ENCODE results near the gene TACC2.

The TACC2 gene

DNA sequence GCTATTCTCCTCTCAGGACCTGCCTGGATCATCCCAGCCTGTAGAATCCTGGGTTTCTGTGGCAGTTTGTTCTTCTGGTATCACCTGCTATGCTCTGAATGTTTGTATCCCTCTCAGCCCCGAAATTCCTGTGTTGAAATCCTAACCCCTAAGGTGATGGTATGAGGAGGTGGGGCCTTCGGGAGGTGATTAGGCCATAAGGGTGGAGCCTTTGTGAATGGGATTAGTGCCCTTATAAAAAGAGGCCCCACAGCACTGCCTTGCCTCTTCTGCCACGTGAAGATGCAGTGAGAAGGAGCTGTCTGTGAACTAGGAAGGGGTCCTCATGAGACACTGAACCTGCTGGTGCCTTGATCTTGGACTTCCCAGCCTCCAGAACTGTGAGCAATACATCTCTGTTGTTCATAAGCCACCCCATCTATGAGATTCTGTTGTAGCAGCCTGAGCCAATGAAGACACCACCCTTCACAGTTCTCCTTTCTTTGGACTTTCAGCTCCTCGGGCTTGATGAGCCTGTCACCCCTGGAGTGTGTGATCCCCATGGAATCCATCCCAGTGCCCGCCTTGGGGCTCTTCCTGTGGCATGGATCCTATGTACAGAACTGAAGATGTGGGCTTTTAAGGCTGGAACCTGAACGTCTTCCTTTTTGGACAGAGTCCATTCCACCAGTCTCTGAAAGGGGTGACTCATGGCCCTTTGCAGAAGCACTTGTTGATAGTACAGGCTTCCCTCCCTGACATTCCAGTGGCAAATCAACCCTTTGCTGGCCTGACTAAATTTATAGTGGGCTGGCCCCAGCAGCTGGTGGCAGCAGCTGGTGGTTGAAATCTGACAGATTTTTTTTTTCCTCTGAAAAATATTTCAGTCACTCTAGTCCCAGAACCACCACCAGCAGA lies 138.0 kb downstream of the TACC2 start:
- DNase-seq, result no peak

DNA sequence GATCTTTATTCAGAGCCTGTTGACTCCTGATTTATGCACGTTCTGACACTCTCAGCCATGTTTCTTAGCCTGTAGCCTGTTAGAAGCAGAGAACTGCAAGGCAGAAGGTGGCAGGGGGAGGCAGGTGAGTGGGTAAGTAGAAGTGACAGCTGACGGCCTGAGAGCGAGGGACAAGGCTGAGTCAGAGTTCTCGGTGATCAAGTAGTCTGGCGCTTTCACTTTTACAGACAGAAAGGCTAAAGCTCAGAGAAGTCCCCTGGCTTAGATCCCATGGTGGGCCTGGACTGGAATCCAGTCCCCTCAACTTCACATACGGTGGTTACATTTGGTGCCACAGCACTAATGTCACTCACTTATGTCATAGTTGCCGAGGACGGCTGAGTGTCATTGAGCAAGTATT lies 139.0 kb downstream of the TACC2 start:
- DNase-seq, result no peak

DNA sequence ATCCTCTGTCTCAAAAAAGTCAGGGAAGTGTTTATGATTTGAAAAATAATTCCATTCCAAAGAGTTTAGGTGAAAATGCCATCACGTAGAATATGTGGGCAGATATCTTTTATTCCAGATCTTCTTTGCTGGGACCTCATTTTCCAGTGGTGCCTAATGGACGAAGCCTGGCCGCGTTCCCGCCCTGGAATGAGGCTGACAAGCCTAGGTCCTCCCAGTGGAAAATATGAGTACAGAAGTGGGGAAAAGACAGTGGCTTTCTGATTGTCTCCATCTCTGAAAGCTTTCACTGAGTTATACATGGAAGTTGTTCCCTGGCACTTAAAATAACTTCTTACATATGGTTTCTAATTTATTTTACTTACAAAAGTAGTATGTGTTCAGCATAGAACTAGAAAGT lies 139.4 kb downstream of the TACC2 start:
- no peak for DNase-seq

DNA sequence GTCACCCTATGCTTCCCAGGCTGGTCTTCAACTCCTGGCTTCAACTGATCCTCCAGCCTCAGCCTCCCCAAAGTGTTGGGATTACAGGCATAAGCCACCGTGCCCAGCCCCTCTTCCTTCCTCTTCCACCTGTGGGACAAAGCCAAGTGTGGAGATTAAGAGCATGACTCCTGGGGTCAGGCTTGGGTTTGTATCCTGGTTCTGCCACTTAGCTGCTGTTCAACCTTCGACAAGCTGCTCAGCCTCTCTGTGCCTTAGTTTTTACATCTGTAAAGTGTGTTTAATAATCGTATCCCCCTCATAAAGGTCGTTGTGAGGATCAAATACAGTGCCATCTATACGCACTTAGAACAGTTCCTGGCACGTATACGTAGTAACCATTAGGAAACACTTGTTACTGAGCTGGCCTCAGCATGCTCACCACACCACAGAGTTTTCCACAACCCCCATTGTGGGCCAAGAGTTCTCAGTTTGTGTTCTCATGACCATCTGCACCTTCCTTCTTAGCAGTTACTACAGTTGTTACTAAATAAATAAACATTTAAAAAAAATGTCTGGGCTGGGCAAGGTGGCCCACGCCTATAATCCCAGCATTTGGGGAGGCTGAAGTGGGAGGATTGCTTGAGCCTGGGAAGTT lies 141.6 kb downstream of the TACC2 start:
- DNase-seq, result no peak

DNA sequence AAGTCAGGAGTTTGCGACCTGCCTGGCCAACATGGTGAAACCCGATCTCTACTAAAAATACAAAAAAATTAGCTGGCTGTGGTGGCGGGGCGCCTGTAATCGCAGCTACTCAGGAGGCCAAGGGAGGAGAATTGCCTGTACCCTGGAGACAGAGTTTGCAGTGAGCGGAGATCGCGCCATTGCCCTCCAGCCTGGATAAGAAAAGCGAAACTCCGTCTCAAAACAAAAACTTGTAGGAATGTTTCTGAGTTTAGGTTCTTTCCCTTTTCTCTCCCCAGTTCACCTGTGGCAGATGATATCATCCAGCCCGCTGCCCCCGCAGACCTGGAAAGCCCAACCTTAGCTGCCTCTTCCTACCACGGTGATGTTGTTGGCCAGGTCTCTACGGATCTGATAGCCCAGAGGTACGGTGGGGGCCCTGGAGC lies 143.4 kb downstream of the TACC2 start:
- DNase-seq, result no peak

DNA sequence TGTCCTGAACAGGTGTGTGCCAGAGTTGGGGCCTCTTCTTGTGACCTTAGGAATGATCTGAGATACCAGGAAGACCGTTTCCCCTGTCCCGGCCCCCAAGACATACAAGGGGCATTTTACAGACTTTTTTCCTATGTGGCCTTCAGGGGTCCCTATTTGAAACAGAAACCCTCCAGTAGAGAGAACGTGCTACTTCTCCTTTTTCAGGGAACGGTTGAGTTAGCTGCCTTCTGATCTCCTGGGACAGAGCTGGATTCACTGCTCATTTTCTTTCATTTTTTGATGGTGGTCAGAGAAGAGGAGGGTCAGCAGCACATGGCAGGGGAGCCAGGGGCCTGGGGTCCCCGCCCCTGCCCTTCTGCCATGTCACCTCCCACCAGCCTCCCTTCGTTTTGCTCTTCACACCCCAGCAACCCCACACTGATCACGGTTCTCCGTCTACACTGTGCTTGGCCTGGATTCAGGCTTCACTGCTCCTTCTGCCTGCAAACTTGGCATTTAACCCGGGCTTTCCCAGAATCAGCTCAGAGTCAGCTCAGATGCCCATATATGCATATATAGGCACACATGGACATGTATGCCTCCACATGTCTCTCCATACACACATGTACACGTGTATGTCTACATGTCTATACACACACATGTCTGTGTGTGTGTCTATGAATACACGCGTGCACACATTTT lies 144.1 kb downstream of the TACC2 start:
- DNase-seq, result no peak

DNA sequence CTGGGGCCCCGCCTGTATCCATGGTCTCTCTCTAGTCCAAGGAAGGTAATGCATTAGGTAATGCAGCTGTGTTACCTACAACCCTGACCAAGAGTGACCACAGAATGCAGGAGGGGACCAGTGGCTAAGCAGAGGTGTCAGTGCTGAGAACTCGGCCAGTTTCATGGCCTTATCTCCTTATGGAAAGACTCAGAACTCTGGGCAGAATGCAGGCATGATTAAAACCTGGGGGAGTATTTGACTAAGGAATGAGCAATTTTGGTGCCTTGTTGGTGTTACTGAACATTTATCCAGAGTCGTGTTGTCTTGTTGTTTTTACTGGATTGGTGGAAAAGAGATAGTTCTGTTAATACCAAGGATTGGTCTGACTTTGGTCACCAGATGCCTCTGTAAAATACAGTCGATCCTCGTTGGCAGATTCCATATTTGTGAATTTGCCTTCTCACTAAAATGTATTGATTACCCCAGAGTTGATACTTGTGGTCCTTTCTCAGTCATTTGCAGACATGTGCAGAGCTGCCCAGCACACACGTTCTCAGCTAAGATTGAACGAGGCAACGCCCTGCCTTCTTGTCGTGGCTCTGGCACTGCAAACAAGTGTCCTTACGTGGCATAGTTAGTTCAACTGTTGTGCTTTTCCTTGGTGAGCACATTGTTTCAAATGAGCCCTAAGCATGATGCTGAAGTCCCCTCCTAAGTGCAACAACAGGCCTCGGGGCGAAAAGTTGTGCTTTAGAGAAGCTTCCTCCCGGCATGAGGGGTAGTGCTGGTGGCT lies 146.5 kb downstream of the TACC2 start:
- no peak for DNase-seq

DNA sequence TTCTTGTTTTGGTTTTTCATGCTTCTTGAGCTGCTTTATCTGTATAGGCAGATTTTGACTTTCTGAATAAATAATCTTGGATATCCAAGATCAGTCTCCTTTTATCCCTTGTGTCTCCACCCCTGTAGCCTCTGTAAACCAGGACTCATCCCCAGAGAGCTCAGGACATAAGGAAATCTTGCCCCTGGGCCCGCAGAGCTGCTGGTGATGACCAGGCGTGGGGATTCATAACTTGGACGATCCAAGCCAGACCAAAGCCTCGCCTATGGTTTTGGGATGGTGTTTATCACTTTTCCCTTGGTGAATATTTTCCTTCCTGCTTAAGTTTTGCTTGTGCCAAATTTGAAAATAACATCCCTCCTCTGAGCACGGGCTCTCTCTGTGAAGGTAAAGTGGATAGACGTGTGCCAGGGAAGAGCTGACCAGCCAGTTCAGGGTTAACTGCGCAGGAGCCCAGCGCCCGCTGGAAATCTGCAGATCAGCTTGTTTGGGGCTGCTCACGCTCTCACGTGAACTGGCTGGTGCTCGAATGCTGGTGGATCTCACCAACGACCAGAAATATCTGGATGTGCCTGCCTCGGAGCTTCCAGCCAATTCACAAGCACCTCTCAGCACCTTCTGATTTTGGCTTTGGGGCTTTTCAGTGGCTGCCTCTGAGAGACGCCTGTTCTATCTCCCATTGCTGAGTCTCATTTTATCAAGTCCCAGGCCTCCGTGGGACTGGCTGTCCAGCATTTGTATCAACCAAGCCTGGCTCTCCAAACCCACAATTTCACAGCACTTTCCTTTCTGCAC lies 150.1 kb downstream of the TACC2 start:
- DNase-seq, result no peak

DNA sequence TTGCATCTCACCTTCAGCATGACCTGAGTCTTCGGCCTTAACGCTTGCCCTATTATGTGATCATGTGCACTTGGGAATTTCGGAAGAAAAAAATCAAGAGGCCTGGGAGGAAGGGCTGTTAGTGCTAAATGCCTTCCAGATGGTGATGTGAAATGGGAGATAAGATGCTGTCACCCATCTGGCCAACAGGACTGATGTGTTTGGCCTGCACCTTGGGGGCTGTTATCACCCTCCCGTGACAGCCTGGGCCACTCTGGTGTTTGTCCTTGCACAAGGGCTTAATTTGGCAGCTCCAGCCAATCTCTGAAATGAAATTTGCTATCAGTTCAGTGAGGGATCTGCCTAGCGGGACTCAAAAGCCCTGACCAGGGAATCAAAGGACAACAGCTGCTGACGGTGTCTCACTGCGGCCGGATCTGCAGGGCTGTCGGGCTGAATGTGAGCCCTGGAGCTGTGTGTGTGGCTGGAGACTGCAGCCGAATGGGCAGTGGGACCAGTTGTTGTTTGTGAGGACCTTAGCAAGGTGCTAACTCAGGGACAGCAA lies 150.7 kb downstream of the TACC2 start:
- no peak for DNase-seq

DNA sequence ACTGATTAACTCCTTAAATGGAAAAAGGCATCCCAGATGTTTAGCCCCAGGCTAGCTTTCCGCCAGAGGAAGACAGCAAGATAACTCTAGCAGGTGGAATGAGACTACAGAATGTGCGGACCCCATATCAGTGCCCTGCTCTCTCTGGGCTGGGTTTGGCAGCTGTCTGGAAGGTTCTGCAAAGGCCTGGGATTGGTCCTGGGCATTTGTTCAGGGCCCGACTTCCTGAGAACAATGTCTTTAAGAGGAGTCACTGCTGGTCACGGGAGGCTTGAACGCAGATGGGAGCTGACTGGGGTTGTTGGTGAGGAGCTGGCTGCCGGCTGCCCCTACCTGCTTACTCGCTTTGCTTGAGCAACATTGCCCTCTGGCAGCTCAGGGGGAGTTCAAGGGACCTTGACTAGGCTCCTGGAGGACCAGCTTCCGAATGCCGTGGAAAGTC lies 151.5 kb downstream of the TACC2 start:
- no peak for DNase-seq

DNA sequence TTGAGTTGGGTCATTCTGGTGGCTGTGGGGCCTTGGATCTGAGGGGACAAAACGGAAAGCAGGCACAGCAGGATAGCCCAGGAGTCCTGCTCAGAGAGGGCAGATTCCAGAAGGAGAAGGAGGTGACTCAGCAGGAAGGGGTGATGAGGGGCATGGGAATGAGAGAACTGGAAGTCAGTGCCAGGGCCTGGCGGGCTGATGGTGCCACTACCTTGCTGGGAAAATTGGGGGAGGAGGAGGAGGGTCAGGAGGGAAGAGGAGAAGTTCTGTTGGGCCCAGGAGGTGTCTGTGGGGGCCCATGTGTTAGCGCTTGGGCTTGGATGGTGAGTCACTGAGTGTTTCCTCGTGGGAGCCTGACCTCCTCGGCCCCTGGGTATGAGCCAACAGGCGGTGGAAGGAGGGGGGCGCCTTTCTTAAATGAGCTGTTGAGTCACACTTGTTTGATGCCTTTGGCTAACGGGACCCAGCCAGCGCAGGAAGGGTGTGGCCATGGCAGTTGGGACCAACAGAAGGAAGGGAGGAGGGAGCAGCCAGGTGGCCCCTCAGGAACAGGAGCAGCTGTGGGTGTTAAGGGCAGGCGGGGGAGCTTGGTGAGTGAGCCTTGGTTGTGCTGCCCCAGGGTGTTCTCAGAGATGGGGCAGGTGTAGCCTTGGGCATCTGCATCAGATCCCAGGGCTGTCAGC lies 152.1 kb downstream of the TACC2 start:
- no peak for DNase-seq

DNA sequence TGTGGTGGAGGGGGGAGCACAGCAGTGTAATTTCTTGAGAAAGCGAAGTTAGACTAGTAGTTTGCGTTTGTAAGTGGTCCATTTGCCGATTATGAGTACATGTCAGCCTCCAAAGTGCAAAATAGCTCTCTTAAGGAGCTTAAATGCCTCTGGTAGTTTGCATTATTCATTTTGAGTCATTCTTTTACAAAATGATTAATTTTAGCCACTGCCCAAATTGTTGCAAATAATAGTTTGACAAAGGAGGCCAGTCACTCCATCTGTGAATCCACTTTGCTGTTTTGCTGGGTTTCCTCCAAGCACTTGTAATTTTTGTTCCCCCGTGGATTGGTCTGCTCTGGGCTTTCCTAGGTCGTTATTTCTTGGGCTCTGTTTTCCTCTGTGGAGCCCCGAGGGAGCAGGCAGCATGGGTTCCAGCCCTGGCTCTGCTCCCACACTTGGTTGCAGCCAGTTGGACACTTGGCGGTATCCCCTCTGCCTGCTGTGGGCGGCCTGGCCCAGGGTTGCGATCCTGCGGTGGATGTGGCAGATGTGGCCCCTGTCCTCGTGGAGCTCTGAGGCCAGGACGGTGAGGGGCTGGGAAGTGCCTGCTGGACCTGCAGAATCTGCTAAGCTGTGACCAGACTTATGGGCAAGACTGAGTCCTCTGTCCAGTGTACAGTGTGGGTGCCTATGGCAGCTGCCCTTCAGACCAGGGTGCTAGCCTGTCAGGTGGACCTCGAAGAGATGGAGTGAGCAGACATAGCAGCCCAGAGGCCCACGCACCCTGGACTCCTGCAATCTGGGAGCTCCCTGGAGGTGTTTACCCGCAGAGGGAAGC lies 153.1 kb downstream of the TACC2 start:
- DNase-seq, result no peak

DNA sequence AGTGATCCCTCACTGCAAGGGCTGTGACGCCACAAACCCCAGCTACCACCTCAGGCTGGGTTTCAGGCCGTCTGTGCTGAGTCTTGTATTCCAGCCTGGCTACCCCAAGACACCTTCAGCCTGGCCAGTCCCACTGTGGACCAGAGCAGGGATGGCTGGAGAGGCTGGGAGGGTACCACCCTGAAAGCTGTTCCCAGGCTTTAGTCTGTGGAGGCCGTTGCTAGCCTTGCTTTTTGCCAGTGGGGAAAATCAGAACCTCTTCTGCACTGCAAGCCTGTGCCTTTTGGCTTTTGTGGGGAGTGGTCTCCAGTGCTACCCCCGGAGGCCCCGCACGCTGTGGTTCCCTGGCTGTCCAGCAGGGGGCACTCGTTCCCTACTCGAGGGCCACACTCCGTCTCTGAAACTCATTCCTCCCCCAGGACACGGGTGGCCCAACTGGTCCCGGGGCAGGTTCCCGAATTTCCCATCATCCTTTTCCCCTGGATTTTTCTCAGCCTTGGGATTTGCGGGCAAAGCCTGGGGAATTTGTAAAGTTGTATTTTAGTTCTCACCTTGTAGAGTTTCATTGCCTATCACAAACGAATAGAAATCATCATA lies 153.8 kb downstream of the TACC2 start:
- peak; percentile 32 for DNase-seq

DNA sequence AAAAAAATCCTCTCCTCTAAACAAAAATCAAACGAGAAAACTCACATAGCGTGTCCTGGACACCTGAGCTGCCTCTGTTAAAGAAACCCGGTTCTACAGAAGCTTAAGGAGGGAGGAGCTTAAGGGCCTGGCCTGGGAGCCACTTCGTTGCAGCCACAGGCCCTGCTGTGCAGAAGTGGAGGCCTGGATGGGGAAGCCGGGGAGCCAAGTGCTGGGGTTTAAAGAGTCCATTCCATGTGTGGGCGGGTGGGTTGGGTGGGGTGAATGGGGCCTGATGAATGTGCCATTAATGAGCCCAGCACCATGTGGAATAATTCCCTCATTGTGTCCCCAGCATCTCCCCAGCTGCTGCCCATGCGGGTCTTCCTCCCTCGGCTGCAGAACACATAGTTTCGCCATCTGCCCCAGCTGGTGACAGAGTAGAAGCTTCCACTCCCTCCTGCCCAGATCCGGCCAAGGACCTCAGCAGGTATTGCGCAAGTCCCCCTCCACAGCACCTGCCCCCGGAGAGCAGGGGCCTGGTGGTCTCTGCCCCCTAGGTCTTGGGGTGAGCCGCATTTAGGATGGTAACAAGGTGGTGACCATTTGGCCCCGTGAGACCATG lies 154.4 kb downstream of the TACC2 start:
- no peak for DNase-seq

DNA sequence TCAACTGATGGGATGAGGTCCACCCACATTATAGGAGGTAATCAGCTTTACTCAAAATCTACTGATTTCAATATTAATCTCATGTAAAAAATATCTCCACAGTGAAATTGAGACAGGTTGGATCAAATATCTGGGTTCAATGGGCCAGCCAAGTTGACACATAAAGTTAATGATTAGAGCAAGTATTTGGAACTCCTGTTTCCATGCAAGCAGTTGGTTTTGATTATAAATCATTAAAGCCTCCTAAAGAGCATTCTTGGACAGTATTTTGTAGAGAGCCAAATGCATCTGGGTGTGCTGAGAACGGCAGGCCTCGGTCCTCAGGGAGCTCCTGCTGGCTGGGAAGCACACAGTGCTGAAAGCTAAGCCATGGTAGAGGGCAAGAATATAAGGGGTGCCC lies 155.2 kb downstream of the TACC2 start:
- DNase-seq, result no peak

DNA sequence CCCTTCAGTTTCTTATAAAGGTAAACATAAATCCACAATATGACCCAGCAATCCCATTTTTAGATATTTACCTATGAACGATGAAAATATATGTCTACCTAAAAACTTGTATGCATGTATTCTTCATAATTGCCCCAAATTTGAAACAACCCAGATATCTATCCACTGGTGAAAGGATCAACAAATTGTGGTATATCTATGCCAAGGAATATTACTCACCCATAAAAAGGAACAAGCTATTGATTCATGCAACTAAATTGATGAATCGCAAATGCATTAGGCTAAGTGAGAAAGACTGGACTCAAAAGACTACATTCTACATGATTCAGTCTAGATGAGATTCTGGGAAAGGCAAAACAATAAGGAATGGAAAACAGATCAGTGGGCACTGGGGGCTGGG lies 156.2 kb downstream of the TACC2 start:
- no peak for DNase-seq

DNA sequence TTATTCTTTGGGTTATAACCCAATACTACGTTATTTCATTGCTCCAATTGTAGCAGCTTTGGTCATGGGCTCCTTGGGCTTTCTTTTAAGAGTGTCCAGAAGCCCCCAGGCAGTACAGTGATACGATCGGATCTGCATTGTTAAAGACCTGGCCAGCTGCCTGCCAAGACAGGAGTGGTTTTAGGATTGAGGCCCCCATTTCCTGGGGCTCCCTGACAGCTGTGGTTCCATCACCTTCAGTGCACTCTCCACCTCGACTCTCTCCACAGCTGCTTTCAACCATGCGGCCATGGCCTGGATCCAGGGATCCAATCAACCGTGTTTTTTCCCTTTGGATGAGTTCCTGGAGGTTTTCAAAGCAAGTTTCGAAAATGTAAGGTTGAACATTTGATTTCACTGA lies 158.7 kb downstream of the TACC2 start:
- DNase-seq, result no peak

DNA sequence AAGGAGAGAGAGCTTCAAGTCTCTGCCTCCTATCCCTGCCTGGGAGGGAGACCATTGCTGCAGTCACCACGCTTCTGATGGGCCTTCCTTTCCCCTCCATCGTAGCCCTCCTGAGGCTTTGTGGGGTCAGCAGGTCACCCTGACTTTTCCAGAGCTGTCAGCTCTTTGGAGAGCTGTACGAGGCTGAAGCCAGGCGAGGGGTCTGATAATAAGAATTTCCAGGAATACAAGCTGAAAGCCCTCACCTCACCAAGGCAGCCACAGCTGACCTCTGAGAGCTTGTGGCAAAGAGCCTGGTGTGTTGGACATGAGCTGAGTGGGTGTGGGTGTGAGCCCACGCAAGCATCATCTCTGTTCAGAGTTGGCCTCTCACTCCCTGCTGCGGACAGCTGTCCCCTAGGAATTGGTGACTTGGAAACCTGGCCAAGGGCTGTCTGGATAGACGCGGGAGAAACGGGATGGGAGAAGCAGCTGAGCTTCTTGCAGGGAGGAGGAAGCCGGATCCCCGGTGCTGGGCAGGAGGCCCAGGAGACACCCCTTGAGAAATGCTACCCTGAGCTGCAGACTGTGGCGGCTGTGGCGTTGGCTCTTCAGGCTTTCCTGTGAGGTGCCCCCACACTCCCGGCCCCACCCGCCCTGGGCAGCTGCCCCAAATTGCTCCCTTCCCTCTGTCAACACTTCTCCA lies 160.1 kb downstream of the TACC2 start:
- no peak for DNase-seq
